ENCODE data around the gene SLAMF8. TPM values are rescaled to one million over a fixed set of nuclear protein-coding genes. Genes with fewer than 3 reads are reported as not detected.

The SLAMF8 gene
- total RNA-seq, 4 donors from 2014 or later = 3.1 to 7.8 (median 5.2) TPM

DNA sequence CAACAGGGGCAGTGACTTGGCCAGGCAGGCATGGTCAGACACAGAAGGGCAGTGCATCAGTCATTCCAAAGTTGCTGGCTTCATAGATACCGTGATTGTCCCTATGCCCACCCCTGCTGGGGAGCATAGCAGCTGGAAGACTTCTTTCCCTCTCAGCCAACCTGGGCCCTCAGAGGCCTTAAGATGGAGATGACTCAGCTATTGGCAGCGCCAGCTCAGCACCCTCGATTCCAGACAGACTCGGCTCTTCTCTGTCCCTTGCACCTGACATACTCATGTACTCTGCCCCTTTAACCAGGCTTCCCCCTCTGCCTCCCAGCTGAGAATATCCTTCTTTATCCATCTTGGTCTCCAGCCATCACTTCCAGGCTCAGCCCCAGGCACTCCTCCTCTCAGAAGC is 16.8 kb downstream of the SLAMF8 start:
- DNase-seq (ENCODE audit: low spot score in 2 of 2) = no peak
- intact Hi-C loops (cut with DNase I; ENCODE audit: low total_unique reads) = no loop called here
- 60 to 63% methylated on average over 4 of the region's 4 CpGs for WGBS, 2 donors
- TF ChIP-seq POLR2A (IDR thresholded peaks at IDR 0.05) = no peak
- TF ChIP-seq, protein P1, sequence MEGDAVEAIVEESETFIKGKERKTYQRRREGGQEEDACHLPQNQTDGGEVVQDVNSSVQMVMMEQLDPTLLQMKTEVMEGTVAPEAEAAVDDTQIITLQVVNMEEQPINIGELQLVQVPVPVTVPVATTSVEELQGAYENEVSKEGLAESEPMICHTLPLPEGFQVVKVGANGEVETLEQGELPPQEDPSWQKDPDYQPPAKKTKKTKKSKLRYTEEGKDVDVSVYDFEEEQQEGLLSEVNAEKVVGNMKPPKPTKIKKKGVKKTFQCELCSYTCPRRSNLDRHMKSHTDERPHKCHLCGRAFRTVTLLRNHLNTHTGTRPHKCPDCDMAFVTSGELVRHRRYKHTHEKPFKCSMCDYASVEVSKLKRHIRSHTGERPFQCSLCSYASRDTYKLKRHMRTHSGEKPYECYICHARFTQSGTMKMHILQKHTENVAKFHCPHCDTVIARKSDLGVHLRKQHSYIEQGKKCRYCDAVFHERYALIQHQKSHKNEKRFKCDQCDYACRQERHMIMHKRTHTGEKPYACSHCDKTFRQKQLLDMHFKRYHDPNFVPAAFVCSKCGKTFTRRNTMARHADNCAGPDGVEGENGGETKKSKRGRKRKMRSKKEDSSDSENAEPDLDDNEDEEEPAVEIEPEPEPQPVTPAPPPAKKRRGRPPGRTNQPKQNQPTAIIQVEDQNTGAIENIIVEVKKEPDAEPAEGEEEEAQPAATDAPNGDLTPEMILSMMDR (IDR thresholded peaks at IDR 0.05) = no peak
- H3K4me3 ChIP-seq (ENCODE audit: low read depth, poor library complexity, severe bottlenecking) = no peak overlapping the region

DNA sequence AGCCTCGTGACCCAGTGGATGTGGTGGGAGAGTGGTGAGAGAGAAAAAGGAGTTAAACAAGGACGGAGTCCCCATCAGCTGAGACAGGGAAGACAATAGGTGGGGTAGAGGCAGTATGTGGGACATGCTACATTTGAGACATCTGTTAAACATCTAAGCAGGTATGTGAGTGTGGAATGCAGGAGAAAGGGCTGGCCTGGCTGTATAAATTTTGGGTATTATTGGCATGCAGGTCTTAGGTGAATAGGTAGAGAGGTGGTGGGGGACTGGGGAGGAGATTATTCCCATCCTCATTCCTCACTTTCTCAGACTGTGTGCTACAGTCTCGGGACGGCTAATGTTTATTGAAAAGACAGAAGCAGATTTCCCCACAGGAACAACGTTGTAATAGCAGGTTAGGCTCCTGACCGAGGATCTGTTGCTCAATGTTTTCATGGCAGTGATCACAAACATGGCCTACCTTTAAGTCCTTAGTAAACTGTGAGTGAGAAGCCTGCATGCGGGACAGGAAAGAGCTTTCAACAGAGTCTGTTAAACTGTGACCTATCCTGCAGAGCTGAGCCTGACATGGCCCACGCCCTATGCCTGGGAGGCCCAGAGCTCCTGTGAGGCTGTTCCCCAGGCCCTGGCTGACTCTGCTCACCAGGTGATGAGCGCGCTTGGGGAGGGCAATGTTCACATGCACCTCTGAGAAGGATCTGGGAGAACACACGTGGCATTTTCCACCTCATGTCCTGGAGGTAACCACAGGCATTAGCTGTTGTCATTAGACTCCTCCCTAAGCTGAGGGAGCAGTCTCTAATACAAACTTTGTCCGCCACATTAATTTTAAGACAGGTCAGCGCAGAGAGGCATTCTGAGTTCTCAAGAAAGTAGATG is 19.3 kb downstream of the SLAMF8 start:
- intact Hi-C loops (cut with DNase I; ENCODE audit: low total_unique reads) = no loop called here
- 60 to 62% methylated on average over 13 of the region's 13 CpGs for WGBS, 2 donors
- TF ChIP-seq, protein P1 (IDR thresholded peaks at IDR 0.05) = no peak
- TF ChIP-seq POLR2A (IDR thresholded peaks at IDR 0.05) = no peak
- DNase-seq (ENCODE audit: low spot score in 2 of 2) = no peak
- H3K4me3 ChIP-seq (ENCODE audit: low read depth, poor library complexity, severe bottlenecking) = no peak overlapping the region

DNA sequence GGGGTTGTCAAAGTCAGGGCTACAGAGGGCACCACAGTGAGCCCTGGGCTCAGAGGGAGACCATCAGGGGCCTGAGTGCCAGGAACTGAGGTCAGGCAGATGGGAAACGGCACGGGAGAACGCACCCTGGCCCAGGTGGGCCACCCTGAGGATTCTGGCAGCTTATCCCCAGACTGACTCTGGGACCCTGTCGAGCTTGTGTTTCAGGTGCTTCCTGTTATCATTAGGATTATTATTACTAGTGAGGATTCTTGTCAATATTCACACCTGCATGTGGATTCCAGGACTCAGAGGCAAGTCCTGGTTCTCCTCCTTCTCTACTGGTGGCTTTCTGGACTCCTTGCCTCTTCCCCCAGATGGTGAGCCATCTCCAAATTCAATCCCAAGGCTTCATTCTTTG is 20.6 kb downstream of the SLAMF8 start:
- H3K4me3 ChIP-seq (ENCODE audit: low read depth, poor library complexity, severe bottlenecking) = no peak overlapping the region
- no peak for DNase-seq (ENCODE audit: low spot score in 2 of 2)
- intact Hi-C loops (cut with DNase I; ENCODE audit: low total_unique reads) = no loop called here
- WGBS, 2 donors = 51 to 64% methylated on average over 4 of the region's 4 CpGs
- TF ChIP-seq POLR2A (IDR thresholded peaks at IDR 0.05) = no peak
- TF ChIP-seq, protein P1 (IDR thresholded peaks at IDR 0.05) = no peak

DNA sequence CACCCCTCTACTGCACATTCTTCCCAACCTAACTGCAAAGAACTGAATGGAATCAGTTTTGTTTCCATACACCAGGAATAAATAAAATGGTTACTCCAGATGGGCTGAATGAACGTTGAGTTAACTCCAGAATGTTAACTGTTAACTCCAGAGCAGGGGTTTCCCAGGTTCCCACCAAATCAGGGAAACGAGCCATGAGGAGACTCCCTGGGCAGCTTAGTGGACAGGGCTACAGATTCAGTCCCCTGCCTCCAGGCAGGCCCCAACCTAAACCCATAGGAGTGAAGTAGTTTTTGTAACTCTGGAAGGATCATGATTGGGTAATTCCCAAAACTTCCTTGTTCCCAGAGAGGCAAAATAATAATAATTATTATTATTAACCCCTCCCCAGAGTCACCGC is 21.7 kb downstream of the SLAMF8 start:
- no peak for TF ChIP-seq POLR2A (IDR thresholded peaks at IDR 0.05)
- TF ChIP-seq, protein P1 (IDR thresholded peaks at IDR 0.05) = no peak
- WGBS, 2 donors = 41 to 68% methylated on average over 3 of the region's 3 CpGs
- intact Hi-C loops (cut with DNase I; ENCODE audit: low total_unique reads) = no loop called here

DNA sequence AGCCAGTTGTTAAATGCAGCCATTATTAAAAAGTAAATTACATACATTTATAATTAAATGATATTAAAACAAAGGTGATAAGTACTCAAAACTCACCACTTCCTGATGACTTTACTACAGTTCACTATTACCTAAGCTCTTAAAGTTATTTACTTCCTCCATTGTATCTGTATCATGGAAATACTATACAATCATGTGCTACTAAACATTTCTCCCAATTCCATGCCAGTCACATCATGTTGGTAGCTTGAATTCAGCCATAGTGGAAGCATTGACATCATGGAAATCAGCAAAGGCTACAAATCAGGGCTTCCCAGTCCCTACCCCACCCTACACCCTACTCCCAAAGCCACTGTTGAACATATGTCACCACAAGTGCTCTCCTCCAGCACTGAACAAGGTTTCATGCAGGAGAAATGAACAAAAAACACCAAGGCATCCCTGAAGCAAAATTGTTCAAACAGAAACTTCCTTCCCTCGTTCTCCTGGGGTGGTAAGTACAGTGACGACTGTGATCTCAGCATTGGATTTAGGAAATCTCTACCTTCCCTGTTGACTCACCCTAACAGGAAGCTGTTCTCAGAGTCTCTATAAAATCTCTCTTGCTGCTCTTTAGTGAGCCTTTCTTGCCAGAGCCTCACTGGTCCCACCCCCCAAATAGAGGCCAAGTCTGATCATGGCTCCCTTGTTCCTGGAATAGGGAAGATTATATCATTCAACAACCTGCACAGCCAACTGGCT is 23.1 kb downstream of the SLAMF8 start:
- WGBS, 2 donors = 30 to 64% methylated on average over 2 of the region's 2 CpGs
- intact Hi-C loops (cut with DNase I; ENCODE audit: low total_unique reads) = no loop called here
- no peak overlapping the region for H3K4me3 ChIP-seq (ENCODE audit: low read depth, poor library complexity, severe bottlenecking)
- no peak for DNase-seq (ENCODE audit: low spot score in 2 of 2)
- TF ChIP-seq POLR2A (IDR thresholded peaks at IDR 0.05) = no peak
- TF ChIP-seq, protein P1 (IDR thresholded peaks at IDR 0.05) = no peak

More for the DNA sequence above, 21.7 kb downstream of the SLAMF8 start:
- H3K4me3 ChIP-seq (ENCODE audit: low read depth, poor library complexity, severe bottlenecking) = no peak overlapping the region
- DNase-seq (ENCODE audit: low spot score in 2 of 2) = no peak
